GM12892 (cell line): ENCODE measurements around the gene AZU1.

Source experiments
- POLR2A ChIP-seq: IDR thresholded peaks from 2 replicates; pipeline ENCODE4 v1.6.1; 2011; ENCODE audit warnings: low read depth, low read length, control low read depth
- POLR2AphosphoS5 ChIP-seq: IDR thresholded peaks from 2 replicates; pipeline ENCODE4 v1.6.1; 2011; ENCODE audit warnings: low read depth, low read length, control low read depth

DNA sequence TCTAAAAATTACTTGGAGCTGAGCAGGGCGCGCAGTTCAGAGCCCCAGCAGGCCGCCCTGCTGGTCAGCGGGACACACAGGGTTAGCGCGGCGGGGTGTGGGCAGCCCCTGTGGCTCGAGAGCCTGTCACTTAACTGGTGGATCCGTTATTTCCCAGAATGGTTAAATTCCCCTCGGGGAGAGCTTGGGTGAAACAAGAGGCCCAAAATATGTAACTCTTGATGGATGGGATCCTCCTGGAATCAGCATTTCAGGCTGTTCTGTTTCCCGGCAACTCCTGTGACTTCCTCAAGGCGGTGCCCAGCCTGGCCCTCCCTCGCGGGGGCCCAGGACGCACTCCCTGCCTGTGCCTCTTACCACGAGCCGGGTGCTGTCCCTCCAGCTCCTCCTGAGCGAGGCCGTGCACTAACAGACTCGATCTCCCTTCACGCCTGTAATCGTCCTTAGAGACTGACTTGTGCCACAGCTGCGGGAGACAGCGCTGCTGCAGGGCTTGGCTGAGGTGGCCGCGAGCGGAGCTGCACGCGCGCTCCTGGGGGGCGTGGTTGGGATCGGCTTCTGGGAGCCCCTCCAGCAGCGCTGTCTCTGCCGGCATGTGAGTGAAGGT, 20.7 kb upstream of the AZU1 start:
- TF ChIP-seq POLR2AphosphoS5 (peak; percentile 78), POLR2A (0 out of 2 replicates have a peak, but pooled peaks have one; percentile 52)
